Right atrium auricular region (tissue), 2 donors: ENCODE measurements around the gene TAGLN2. TPM values are rescaled to one million over a fixed set of nuclear protein-coding genes. Genes with fewer than 3 reads are reported as not detected.
A peak's percentile ranks its signal among the peaks of the same experiment; 100 is the strongest.

ENCODE experiments used
- DNase-seq: peaks from one replicate; pipeline ENCODE4 v3.0.0-alpha.2; 2019; ENCODE audit warnings: low spot score
- H3K27ac ChIP-seq, 2 donors: fragments of 200-600 bp; sonication (generic); 1 replicate in 1 of 2; 2 replicates in 1 of 2; pipeline ENCODE4 v1.5.1; 2016 to 2019
- H3K27me3 ChIP-seq, 2 donors: fragments of 200-600 bp; sonication (generic); one replicate each; pipeline versions ENCODE4 v1.5.1 to v1.6.0; 2017 to 2019
- H3K36me3 ChIP-seq: fragments of 200-600 bp; sonication (generic); one replicate; pipeline ENCODE4 v1.5.1; 2016
- H3K4me1 ChIP-seq, 2 donors: fragments of 200-600 bp; sonication (generic); one replicate each; pipeline versions ENCODE4 v1.5.1 to v1.6.0; 2017 to 2019
- H3K4me3 ChIP-seq, 2 donors: fragments of 200-600 bp; sonication (generic); 1 replicate in 1 of 2; 2 replicates in 1 of 2; pipeline ENCODE4 v1.5.1; 2017 to 2019; ENCODE audit warnings: mild to moderate bottlenecking in 1 of 2, moderate library complexity in 1 of 2
- H3K9me3 ChIP-seq, 2 donors: fragments of 200-600 bp; sonication (generic); one replicate each; pipeline ENCODE4 v1.5.1; 2019
- total RNA-seq, 2 donors: library from RNA; depleted of rRNA; stranded (reverse); fragments of >200 nt; gene quantifications; one replicate each; pipeline ENCODE4 v1.1.0, GENCODE V29; 2016
- TF ChIP-seq, protein P1 (sequence below), 2 donors: fragments of 200-600 bp; sonication (generic); IDR thresholded peaks; one replicate each; pipeline ENCODE4 v1.5.1; 2019; ENCODE audit warnings: antibody characterized with exemption in 2 of 2

TAGLN2 gene
- total RNA-seq, 2 donors from 2014 or later, result 124 to 235 TPM

DNA sequence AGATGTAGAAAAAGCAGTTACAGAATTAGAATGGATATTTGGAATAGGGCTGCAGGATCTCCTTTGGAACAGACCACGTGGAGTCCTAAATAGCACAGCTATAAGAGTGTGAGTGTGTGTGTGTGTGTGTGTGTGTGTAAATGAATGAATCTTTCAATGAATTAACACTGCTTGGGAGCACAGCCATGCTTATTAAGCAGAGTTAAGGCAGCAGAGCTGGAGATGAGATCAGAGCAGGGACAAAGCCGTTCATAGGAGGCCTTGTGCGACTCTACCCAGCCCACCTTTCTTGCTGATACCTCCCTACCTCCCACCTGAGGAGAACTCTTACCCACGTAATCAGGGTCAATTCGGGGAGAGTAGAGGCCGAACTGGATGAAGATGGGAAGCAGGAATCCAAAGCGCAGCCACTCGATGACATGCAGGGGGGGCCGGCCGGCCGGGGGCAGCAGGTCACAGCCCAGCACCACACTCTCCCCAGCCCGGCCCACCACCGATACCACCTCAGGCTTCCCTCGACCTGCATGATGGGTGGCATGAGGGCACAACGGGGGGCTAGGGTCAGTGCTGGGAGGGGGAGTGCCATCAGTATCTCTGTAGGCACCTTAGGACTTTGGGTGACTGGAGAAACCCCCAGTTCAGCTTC is 17.4 kb upstream of the TAGLN2 start:
- Histone ChIP-seq H3K27ac (no peak overlapping the region), H3K36me3 (no peaks in the 10 kb centered on the region), H3K9me3 (no peaks in the 10 kb centered on the region), H3K4me1 (peaks cover 0 to 31% of the 10 kb centered on the region in 2 donors), H3K4me3 (no peak overlapping the region), H3K27me3 (no peaks in the 10 kb centered on the region)
- no peak for DNase-seq
- TF ChIP-seq, protein P1, sequence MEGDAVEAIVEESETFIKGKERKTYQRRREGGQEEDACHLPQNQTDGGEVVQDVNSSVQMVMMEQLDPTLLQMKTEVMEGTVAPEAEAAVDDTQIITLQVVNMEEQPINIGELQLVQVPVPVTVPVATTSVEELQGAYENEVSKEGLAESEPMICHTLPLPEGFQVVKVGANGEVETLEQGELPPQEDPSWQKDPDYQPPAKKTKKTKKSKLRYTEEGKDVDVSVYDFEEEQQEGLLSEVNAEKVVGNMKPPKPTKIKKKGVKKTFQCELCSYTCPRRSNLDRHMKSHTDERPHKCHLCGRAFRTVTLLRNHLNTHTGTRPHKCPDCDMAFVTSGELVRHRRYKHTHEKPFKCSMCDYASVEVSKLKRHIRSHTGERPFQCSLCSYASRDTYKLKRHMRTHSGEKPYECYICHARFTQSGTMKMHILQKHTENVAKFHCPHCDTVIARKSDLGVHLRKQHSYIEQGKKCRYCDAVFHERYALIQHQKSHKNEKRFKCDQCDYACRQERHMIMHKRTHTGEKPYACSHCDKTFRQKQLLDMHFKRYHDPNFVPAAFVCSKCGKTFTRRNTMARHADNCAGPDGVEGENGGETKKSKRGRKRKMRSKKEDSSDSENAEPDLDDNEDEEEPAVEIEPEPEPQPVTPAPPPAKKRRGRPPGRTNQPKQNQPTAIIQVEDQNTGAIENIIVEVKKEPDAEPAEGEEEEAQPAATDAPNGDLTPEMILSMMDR (IDR thresholded peaks at IDR 0.05), result no peak

DNA sequence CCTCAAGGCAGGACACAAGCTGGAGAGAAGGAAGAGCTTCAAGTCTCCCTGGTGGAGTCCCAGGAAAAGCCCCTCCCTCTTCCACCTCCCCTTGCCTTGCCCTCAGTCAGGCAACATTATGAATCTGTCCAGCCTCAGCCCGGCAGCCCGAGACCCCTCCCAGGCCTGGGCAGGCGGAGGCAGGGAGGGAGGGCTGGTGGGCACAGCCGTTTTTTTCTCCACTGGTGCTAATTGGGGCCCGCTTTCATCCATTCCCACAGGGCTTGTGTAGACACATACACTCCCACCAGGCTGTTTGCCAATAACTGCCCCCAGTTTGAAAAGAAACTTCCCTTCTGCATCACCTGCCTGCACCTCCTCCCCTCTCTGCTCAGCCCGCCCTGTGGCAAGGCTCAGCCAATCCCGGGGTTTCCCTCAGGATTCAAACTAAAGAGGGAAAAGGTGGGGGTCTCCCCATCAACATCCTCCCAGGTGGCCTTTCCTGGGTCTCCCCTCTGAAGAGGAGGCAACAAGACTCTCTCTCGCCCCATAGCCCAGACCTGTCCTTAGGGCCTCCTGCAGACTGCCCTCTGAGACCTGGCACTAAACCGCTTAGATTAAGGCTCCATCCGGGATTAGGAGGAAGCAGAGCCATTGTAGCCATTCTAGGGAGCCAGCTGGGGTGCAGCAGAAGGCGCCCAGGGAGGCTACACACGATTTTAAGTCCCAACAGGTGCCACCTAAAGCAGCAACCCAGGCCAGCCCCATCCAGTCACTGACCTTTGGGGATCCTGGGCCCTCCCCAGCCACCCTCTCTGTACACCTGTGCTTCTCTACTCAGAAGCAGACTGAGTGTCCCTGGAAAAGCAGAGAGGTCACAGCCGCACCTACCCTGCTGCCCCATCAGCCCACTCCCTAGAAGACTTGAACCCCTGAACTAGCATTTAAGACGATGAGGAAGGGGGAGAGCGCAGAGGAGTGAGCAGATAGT is 16.6 kb upstream of the TAGLN2 start:
- Histone ChIP-seq H3K27me3 (no peaks in the 10 kb centered on the region), H3K36me3 (no peaks in the 10 kb centered on the region), H3K4me1 (peaks cover 0 to 40% of the 10 kb centered on the region in 2 donors), H3K9me3 (no peaks in the 10 kb centered on the region), H3K27ac (no peak overlapping the region), H3K4me3 (no peak overlapping the region)
- TF ChIP-seq, protein P1 (IDR thresholded peaks at IDR 0.05), result no peak
- no peak for DNase-seq

DNA sequence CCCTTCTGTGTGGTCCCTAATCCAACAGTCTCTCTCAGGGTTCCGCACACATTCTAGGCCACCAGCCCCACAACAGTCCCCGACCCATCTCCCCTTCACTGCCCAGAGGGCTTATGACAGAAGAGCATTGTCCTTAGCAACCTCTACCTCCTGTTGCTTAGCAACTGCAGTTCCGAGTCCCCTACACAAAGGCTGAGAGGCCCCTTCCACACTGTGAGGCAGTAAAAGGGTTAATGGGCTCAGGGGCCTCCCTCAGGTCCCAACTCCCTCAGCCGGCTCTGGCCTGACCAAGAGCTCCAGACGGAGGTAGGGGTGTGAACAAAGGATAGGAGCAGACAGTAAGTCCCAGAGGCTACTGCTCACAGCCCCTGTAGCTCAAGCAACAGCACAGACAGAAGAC is 15.8 kb upstream of the TAGLN2 start:
- TF ChIP-seq, protein P1 (IDR thresholded peaks at IDR 0.05), result no peak
- no peak overlapping the region for H3K4me3 ChIP-seq
- H3K9me3 ChIP-seq, result no peaks in the 10 kb centered on the region
- H3K27me3 ChIP-seq, result no peaks in the 10 kb centered on the region
- DNase-seq, result no peak
- no peaks in the 10 kb centered on the region for H3K36me3 ChIP-seq
- H3K4me1 ChIP-seq, result peaks cover 0 to 43% of the 10 kb centered on the region in 2 donors
- no peak overlapping the region for H3K27ac ChIP-seq

DNA sequence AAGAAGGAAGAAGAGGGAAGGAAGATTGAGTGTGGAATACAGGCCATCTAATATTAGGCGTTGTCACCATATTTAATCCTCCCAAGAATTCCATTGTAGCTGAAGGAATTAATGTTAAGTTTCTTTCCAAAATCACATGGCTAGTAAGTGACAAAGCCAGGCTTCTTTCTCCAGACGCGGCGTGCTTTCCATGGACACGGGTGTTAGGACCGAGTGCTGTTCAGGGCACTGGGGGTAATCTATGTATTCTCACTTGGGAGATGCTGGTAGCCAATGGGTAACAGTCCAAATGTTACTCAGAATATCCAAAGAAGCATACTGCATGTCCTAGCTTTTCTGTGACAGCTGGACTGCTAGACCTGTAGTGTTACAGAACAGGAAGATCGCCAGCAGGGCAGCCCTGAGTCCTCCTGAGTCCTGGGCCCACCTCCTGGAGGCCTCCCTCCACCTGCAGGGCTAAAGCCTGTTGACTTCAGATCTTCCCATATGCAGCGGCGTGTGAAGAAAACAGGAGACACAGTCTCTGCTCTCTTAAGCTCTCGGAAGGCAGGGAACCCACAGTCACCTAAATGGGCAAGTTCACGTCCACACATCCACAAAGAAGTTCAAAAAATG is 14.8 kb upstream of the TAGLN2 start:
- TF ChIP-seq, protein P1 (IDR thresholded peaks at IDR 0.05), result no peak
- H3K27me3 ChIP-seq, result no peaks in the 10 kb centered on the region

DNA sequence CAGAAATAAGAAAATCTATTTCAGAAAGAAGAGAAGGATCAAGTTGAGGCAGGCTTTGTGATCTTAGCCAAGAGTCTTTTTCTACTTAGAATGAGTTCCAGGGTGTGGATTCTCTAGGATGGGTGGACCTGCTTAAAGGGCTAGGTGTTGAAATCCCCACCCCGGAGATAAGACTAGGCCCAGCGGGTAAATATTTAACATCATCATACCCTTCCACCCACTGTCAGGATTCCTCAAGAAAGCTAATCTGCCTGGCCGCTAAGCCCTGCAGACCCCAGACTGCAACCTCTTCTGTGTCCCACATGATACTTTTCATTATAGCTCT is 14.3 kb upstream of the TAGLN2 start:
- TF ChIP-seq, protein P1 (IDR thresholded peaks at IDR 0.05), result no peak
- no peaks in the 10 kb centered on the region for H3K9me3 ChIP-seq
- DNase-seq, result no peak
- no peaks in the 10 kb centered on the region for H3K27me3 ChIP-seq
- no peaks in the 10 kb centered on the region for H3K36me3 ChIP-seq
- H3K4me1 ChIP-seq, result peaks cover 0 to 31% of the 10 kb centered on the region in 2 donors
- no peak overlapping the region for H3K4me3 ChIP-seq
- peak overlapping the region in 1 of 2 donors; percentile 13 for H3K27ac ChIP-seq

More for the DNA sequence above, 14.8 kb upstream of the TAGLN2 start:
- no peaks in the 10 kb centered on the region for H3K9me3 ChIP-seq
- DNase-seq, result no peak
- peaks cover 0 to 36% of the 10 kb centered on the region in 2 donors for H3K4me1 ChIP-seq
- no peaks in the 10 kb centered on the region for H3K36me3 ChIP-seq
- H3K27ac ChIP-seq, result peak overlapping the region in 1 of 2 donors; percentile 13
- H3K4me3 ChIP-seq, result no peak overlapping the region
